Esophagus squamous epithelium (tissue), 4 donors: ENCODE measurements around the gene RETREG2.
A peak's percentile ranks its signal among the peaks of the same experiment; 100 is the strongest.

Experiments
- POLR2A ChIP-seq, 4 donors: fragments of 450-650 bp; IDR thresholded peaks; one replicate each; pipeline ENCODE4 v1.6.1; 2017; ENCODE audit warnings: antibody characterized with exemption in 4 of 4, mild to moderate bottlenecking in 4 of 4, moderate library complexity in 3 of 4
- TF ChIP-seq, protein P1 (sequence below), 6 experiments: fragments of 450-650 bp in 4 of 6; fragments of 200-600 bp in 2 of 6; sonication (generic) in 2 of 6; IDR thresholded peaks; one replicate each; pipeline ENCODE4 v1.5.1; 2016 to 2019; ENCODE audit warnings: antibody characterized with exemption in 6 of 6, mild to moderate bottlenecking in 4 of 6, moderate library complexity in 4 of 6

DNA sequence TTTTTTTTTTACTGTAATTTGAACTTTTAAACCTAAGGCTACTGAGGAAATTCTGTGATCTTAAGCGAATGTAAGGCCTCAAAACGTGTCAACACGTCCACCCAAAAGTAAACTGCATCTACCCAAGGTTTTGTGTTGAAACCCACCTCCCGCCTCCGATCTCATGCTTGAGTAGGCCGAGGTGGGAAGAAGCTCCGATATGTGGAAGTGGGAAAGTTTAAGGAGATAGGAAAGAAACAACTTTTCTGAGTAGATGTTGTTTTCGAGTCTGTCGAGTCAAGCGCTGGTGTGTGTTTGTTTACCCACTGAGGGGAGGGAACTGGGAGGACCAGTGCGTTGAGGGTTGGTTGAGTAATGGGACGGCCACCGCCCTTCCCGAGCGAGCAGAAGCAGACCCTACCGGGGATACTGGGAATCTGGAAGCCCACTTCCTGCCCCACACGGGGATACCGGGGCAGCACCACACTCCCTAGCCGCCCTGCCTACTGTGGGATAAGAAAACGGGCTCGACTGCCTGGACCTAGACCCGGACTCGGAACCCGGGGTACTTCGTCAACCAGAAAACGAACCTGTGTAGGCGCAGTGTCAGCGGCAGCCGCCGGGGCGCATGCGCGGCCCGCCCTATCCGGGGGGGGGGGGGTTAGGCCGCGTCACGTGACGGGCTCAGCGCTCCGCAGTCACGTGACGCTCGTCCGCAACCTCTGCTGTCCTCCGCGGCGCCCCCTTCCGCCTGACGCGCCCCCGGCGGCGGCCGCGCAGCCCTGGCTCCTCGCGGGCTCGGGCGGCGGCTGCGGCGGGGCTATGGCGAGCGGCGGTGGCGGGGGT is at the start of gene RETREG2:
- TF ChIP-seq, protein P1, sequence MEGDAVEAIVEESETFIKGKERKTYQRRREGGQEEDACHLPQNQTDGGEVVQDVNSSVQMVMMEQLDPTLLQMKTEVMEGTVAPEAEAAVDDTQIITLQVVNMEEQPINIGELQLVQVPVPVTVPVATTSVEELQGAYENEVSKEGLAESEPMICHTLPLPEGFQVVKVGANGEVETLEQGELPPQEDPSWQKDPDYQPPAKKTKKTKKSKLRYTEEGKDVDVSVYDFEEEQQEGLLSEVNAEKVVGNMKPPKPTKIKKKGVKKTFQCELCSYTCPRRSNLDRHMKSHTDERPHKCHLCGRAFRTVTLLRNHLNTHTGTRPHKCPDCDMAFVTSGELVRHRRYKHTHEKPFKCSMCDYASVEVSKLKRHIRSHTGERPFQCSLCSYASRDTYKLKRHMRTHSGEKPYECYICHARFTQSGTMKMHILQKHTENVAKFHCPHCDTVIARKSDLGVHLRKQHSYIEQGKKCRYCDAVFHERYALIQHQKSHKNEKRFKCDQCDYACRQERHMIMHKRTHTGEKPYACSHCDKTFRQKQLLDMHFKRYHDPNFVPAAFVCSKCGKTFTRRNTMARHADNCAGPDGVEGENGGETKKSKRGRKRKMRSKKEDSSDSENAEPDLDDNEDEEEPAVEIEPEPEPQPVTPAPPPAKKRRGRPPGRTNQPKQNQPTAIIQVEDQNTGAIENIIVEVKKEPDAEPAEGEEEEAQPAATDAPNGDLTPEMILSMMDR (IDR thresholded peaks at IDR 0.05) = peak in 4 of 6 experiments; percentile 34 to 48 (median 40)
- TF ChIP-seq POLR2A (IDR thresholded peaks at IDR 0.05) = peak in 2 of 4 donors; percentile 96 to 99
